ENCODE measurements around the gene ABLIM3. TPM values are rescaled to one million over a fixed set of nuclear protein-coding genes. Genes with fewer than 3 reads are reported as not detected.

ABLIM3 gene
- total and polyA plus RNA-seq, 2 donors (not counting 3 experiments of a cell fraction or from before 2014, with no cell fraction given): 16.7 to 42.1 TPM

- TF ChIP-seq JUN (IDR thresholded peaks at IDR 0.05; ENCODE audit: borderline replicate concordance, insufficient read depth, insufficient read length, low read depth) (no peak), POLR2AphosphoS5 (IDR thresholded peaks at IDR 0.05; ENCODE audit: insufficient read depth, low read depth, low read length) (no peak), MAX (IDR thresholded peaks at IDR 0.05; ENCODE audit: insufficient read depth, insufficient read length) (no peak), CTCF (IDR thresholded peaks at IDR 0.05; ENCODE audit: extremely low read depth in 1 of 2, insufficient read depth in 1 of 2, low read depth in 1 of 2, low read length in 2 of 2) (no peak), MYC (IDR thresholded peaks at IDR 0.05; ENCODE audit: low read depth, low read length) (no peak), POLR2A (IDR thresholded peaks at IDR 0.05; ENCODE audit: low read depth, low read length) (no peak), FOS (IDR thresholded peaks at IDR 0.05; ENCODE audit: borderline replicate concordance, insufficient read depth, low read length) (no peak), GATA2 (IDR thresholded peaks at IDR 0.05; ENCODE audit: insufficient read depth, insufficient read length, low read depth, low read length) (no peak)
- no peaks in the 10 kb centered on the region for H3K27me3 ChIP-seq (ENCODE audit: control insufficient read depth in 2 of 2, insufficient read depth in 2 of 2, low read length in 2 of 2)
- no peak overlapping the region for H3K4me3 ChIP-seq (replicated peaks in 1 of 3; ENCODE audit: insufficient read depth in 1 of 3, low read depth in 1 of 3, low read length in 3 of 3)
- H3K9ac ChIP-seq (replicated peaks; ENCODE audit: extremely low read depth, insufficient read depth, low read length): no peak overlapping the region
- POLR2A ChIA-PET: no interaction called here
- no peak for FAIRE-seq
- BruUV-seq (replicated peaks): no TSS peak
- no peaks in the 10 kb centered on the region for H3K9me3 ChIP-seq (replicated peaks; ENCODE audit: control insufficient read depth, insufficient read depth, low read length)
- dilution Hi-C loops (cut with MboI; ENCODE audit: extremely low pct_ligation_motif_present, low sequenced_read_pairs) (no loop called here), intact Hi-C loops (cut with micrococcal nuclease) (no loop called here)
- CTCF ChIA-PET: no interaction called here
- no peaks in the 10 kb centered on the region for H3K9me1 ChIP-seq (replicated peaks; ENCODE audit: control insufficient read depth, extremely low read depth, insufficient read depth, low read length)
- peaks cover 20% of the 10 kb centered on the region for H3K4me1 ChIP-seq (ENCODE audit: control insufficient read depth, extremely low read depth, insufficient read depth, low read length)
- H3K27ac ChIP-seq (ENCODE audit: insufficient read depth, low read depth, low read length): no peak overlapping the region
- H2AFZ ChIP-seq (ENCODE audit: low read depth, low read length): no peak overlapping the region
- DNase-seq (ENCODE audit: low read depth, low spot score): no peak
- no peaks in the 10 kb centered on the region for H3K79me2 ChIP-seq (ENCODE audit: control insufficient read depth, insufficient read depth, low read length)
- no peaks in the 10 kb centered on the region for H3K36me3 ChIP-seq (ENCODE audit: control insufficient read depth in 2 of 2, extremely low read depth in 1 of 2, insufficient read depth in 2 of 2, low read length in 2 of 2)
- no peaks in the 10 kb centered on the region for H4K20me1 ChIP-seq (replicated peaks; ENCODE audit: control insufficient read depth, extremely low read depth, insufficient read depth, low read length)
- no peak overlapping the region for H3K4me2 ChIP-seq (ENCODE audit: insufficient read depth, low read length)
Measured at GRCh38 chr5:149177911-149178565, 36.7 kb downstream of the ABLIM3 start.
